GM19397 (cell line): Measurements from ENCODE around the gene ALX1.
"Not testable (repeated sequence)": the region's sequence is repeated elsewhere in the genome, so short reads cannot be mapped to it uniquely, and the experiment has no call there.

Source experiments
- ATAC-seq: cut with Tn5 transposase; IDR thresholded peaks from one replicate; pipeline ENCODE4 v1.9.1; 2021; ENCODE audit warnings: mild to moderate bottlenecking, moderate library complexity; ENCODE audit not compliant: unreplicated experiment

The ALX1 gene

GRCh38 chr12:85299053-85299452, 19.0 kb downstream of the ALX1 start:
- no peak for ATAC-seq

GRCh38 chr12:85301051-85301450, 21.0 kb downstream of the ALX1 start:
- no peak for ATAC-seq

DNA sequence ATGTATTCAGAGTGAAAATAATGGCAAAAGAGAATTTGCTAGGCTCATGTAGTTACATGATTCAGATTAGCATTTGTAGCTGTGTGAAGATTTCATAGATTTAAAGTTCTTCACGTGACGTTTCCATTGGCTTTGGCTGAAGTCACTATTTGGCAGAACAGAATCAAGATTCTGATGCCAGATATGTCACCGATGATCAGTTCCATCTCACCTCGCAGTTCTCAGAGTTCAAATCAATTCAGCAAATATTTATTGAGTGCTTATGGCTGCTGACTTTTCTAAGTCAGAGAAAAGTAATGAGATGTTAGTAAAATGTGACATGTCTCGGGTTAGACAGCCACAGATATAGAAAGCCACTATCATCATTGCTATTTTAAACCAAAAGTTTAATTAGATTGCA, 28.4 kb downstream of the ALX1 start:
- ATAC-seq: no peak

DNA sequence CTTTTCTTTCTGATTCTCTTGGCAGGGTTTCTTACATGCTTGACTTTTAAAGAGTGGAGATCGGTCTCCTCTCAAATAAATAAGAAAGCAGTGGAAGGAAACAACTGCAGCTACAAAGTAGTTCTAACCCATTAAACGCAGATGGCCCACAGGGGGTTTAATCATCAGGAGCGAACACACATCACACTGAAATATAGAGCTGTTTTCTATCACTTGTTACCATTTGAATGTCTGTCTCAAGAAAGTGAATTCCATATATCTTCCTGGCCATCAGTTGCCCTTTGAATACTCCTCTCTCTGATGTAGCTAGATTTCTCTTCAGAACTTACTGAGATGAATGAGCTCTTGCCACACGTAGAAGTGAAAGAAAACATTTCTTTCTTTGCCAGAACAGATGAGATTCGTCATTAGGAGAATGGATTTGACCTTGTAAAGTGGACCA, 29.1 kb downstream of the ALX1 start:
- ATAC-seq: no peak

- ATAC-seq: no peak
Observed at GRCh38 chr12:85310025-85310424, 30.0 kb downstream of the ALX1 start.

- no peak for ATAC-seq
Observed at GRCh38 chr12:85310456-85311076, 30.5 kb downstream of the ALX1 start.

DNA sequence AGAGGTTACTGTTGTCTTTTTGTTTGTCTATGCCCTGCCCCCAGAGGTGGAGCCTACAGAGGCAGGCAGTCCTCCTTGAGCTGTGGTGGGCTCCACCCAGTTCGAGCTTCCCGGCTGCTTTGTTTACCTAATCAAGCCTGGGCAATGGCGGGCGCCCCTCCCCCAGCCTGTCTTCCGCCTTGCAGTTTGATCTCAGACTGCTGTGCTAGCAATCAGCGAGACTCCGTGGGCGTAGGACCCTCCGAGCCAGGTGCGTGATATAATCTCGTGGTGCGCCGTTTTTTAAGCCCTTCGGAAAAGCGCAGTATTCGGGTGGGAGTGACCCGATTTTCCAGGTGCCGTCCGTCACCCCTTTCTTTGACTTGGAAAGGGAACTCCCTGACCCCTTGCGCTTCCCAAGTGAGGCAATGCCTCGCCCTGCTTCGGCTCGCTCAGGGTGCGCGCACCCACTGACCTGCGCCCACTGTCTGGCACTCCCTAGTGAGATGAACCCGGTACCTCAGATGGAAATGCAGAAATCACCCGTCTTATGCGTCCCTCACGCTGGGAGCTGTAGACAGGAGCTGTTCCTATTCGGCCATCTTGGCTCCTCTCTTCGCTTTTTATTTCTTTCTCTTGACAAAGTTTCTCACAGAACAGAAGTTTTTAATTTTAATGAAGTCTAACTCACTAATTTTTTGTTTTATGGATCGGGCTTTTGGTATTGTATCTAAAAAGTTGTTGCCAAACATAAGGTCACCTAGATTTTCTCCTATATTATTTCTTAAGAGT, 38.0 kb downstream of the ALX1 start:
- not testable (repeated sequence) for ATAC-seq

- ATAC-seq: no peak
Observed at GRCh38 chr12:85322715-85323114, 42.7 kb downstream of the ALX1 start.

DNA sequence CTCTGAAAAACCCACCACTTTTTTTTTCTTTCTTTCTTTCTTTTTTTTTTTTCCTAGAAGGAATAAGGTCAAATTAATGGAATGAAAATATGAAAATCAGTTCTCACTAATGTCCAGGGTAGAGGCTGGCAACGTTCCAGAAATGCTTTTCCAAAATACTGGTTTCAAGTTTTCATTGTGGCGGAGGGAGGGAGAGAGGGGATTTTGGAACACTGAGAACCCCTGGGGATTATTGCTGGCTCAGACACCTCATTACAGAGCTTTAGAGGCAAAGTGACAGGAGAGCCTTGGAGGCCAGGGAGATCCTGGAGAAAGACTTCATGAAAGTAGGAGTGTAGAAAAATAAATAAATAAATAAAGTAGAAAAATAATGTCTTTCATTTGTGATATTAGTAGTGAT, 45.4 kb downstream of the ALX1 start:
- ATAC-seq: no peak

DNA sequence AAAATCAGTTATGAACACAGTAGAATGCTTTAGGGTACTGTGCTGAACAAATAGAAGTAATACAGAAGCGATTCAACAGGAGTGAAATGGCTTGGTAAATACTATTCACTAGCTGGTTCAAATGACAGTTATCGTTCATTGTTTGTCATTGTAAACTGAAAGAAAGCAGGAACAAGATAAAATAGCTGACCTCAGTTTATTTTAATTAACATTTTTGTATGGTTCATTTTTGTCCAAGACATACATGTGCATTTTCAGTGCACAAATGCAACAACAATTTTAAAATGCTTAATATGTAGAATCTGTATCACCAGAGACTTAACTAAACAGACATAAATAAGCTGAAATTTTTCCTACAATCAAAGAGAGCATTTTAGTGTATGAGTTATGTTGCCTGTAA, 49.9 kb downstream of the ALX1 start:
- ATAC-seq: no peak

DNA sequence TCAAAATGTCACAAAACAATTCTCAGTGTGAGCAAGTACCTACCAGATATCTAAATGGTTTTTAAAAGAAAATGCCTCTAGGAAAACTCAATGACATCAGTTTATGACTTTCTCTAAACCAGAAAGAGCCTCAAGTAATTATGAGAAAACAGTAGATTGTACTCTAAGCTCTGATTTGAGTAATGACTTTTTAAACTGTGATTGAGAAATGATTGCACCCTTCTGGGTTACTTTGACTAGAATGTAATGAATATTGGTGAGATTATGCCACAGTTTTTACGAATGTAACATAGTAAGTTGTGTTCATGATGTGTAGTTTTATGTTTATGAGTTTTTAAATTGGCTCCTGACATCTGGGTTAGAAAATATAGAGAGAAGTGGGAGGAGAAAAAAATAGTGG, 68.8 kb downstream of the ALX1 start:
- no peak for ATAC-seq

DNA sequence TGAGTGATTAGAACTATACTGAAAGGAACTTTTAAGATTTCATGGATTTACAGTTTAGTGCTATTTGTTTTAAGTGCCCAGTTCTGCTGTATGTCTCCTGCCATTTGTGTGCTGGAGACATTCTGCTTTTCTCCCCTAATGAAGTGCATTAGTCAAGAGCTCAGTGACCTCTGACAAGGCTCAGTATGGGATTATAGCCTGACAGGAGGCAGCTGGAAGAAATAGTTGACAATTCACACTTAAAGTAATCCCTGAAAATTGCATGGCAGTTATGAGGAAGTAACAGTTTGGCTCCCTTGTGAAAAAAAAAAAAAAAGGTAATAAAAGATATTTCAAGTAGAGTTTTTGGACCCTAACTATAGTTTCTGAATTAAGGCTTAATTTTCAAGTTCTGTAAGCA, 70.3 kb downstream of the ALX1 start:
- ATAC-seq: no peak
